Measurements from ENCODE around the gene NOX4.
"Not testable (repeated sequence)": the region's sequence is repeated elsewhere in the genome, so short reads cannot be mapped to it uniquely, and the experiment has no call there.

The NOX4 gene

DNA sequence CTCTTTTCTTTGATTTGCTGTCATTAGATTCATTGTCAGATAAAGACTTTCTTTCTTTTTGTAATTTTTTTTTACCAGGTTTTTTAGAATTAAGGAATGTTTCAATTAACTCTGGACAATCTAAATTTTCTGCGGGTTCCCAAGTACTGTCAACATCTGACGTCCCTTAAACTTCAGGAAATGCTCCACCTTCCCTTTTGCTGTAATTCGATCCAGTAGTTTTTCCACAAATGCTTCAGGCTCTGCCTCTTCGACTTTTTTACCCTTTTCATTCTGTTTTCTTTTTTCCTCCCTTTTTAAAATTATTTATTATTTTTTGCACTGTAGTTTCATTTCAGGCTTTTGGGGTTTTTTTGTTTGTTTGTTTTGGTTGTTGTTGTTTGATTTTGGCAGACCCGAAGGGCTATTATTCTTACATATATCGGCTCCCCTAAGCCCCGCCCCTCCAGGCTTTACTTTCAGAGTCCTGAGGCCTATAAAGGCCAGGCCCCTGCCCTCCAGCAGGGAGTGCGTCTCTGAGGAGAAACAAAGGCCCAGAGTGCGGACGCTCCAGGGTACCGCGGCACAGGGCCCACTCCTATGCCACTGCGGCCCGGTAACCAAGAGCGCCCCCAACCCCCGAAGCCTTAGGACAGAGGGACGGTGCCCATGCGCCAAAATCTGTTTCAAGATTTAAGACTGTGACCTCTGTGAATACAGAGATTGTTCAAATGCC, 197.1 kb downstream of the NOX4 start:
- DNase-seq, result no peak

DNA sequence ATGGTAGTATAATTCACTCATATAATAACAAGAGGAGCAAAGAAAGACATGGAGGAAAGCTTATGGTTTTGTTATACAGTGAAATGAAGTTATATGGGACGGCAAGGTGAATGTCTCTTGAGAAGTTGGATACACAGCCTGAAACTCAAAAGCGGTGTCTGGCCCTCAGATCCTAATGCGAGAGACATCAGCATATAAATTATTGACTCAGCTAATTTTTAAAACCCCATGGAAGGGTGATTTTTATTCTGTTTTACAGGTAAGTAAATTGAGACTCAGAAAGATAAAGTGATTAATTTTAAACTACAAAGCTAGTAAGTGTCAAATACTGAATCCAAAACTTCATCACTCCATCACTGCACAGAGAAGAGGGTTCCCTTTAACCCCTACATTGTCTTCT, 203.2 kb downstream of the NOX4 start:
- DNase-seq, result not testable (repeated sequence)

DNA sequence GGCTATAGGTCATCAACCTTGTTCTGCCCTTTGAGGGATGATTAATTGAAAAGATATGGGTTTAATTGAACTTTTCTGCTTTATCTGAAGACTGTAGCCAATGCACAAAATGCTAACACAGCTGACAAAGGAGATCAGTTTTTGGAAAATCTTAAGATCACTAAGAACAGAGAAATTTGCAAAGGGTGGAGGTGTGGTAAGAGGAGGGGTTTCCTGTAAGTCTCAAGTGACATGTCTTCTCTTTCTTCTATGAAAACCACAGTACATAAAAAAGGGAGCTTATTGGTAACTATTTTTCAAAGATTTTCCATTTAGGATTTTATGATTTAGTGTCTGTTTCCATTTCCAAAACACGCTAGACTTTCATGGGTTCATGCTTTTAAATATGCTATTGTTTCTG, 204.6 kb downstream of the NOX4 start:
- not testable (repeated sequence) for DNase-seq

DNA sequence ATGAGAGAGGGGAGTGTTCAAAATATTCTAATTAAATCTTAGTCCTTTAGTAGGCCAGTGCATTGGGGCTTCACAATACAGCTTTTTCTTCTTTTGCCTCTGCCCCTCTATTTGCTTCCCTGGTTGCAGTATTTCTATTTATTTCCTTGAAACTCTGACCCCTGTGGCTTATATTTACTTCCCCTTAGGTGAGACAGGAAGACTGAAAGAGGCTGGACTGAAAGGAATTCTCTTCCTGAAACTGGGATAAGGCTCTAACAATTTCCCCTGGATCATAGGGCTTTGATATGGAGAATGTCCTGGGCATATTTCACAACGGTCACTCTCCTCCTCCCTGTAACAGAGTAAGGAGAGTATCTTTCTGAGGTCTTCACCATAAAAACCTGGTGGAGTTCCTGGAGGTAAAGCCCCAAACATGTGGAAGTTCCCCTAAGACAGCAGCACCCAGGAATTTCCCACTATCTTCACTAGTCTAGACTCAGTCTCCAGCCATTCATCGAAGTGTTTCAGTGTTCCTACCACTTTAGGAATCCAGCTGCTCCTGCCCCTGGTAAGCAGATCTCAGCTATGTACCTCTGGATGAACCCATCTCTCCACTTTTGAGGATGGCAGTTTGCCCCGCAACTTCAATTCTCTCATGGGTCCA, 210.0 kb downstream of the NOX4 start:
- not testable (repeated sequence) for DNase-seq

DNA sequence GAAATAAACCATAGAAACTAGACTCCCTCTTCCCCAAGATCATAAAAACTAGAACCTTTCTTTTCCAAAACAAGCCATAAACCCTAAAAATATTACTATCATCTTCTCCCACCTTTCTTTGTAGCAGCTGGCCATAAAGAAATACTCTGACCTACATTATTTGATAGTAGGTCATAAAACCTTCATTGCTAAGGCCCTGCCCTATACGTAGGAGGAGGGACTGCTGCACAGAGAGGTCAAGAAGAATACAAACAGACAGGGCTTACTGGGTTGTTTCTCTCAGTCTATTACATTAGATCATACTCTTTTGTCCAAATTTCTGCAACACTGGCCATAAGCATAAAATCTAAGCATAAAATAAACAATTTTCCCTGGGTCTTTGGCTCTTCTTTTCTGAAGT, 212.0 kb downstream of the NOX4 start:
- no peak for DNase-seq

DNA sequence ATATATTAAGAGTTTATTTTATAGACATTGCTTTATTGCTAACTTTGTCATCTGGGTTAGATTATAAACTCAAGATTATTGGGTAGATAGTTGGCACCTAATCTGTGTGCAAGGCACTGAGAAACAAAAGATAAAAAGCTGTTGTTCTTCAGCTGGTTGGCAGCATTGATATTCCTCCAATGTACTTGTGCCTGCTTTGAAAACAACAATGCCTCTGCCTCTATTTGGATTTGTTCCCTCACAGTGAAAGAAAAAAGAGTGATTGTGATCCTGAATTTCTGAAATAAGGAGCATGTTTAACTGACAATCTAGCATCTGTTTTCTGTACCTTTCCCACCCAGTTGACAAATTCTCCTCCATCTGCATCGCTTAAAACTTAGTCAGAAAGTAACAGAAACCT, 215.2 kb downstream of the NOX4 start:
- DNase-seq, result peak; percentile 75
